HG03097 (cell line): ENCODE measurements around the gene TXN2.
"Not testable (repeated sequence)": the region's sequence is repeated elsewhere in the genome, so short reads cannot be mapped to it uniquely, and the experiment has no call there.

ENCODE experiments used
- ATAC-seq: cut with Tn5 transposase; IDR thresholded peaks from one replicate; pipeline ENCODE4 v1.9.1; 2021; ENCODE audit not compliant: unreplicated experiment, low FRiP score

Gene TXN2

GRCh38 chr22:36456464-36456845, 25.0 kb downstream of the TXN2 start:
- no peak for ATAC-seq

DNA sequence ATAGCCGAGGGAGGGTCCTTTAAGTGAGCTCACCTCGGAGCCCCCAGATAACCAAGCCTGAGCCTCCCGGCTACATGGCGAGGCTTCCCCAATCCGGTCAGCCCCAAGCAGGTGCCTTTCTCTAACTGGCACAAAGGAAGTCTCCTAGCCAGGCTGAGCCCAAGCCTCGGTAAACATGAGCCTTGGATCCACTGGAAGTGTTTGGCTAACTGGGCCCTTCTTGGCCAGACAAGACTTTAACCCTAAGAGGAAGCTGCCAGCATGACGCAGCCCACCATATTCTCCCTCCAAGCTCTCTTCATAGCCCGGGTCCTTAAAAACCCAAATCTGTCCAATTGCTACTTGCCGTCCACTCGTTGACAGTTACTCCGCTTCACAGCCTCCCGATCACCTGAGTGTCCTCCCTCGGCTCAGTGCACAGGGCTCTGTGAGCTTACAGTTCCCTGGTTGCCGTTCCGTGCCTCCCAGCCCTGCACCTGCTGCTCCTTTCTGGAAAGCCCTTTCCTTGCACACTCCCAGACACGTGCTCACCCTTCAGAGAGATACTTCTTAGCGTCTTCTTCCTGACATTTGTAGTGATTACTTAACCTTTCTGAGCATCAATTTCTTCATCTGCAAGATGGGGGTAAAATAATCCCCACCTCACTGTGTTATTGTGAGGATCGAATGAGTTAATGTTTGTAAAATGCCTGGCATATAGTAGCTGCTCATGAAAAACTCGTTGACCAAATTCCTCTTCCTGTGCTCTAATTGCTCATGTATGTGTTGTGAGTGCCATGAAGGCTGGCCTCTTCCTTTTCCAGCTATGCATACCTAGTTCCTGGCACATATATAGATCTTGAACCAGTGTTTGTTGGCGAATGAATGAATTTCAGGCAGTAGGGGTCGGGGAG, 25.6 kb downstream of the TXN2 start:
- ATAC-seq, result no peak

DNA sequence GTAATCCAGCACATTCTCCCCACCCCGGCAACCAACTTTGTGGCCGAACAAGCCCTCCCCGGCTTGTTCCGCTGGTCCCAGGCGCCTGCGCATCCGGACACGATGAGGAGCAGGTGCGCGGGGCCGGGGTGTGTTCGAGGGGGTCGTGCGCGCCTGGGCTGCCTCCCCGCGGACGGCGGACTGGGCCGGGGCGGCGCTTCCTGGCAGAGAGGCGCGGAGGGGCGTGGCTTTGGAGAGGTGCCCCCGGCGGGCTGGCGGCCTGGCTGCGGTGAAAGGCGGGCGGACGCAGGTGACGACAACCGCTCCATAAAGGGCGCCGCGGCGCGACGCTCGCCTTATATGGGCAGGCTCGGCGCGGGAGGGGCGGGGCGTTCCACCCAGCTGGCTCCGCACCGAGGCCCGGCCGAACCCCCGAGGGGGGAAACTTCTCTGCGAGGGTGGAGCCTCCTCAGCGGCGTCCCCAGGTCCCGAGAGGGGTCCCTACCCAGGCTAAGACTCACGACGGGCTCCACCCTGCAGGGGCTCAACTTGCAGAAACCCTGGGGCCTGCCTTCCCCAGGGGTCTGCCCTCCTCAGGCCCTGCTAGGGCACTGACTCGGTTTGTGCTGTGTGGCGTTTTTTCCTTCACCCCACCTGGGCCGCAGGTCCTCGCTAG, 26.4 kb downstream of the TXN2 start:
- ATAC-seq, result peak; percentile 46

- ATAC-seq, result no peak
Measured at GRCh38 chr22:36453855-36454378, 27.5 kb downstream of the TXN2 start.

- ATAC-seq, result not testable (repeated sequence)
Measured at GRCh38 chr22:36452978-36453607, 28.3 kb downstream of the TXN2 start.

- no peak for ATAC-seq
Measured at GRCh38 chr22:36452250-36452977, 29.0 kb downstream of the TXN2 start.

DNA sequence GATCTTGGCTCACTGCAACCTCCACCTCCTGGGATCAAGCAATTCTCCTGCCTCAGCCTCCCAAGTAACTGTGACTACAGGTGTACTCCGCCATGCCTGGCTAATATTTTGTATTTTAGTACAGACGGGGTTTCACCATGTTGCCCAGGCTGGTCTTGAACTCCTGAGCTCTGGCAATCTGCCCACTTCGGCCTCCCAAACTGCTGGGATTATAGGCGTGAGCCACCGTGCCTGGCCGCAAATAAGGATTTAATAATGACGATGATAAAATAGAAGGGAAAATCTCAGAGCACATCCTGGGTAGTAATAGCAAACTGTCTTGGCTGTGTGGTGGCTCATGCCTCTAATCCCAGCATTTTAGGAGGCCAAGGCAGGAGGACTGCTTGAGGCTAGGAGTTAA, 30.5 kb downstream of the TXN2 start:
- ATAC-seq, result not testable (repeated sequence)

DNA sequence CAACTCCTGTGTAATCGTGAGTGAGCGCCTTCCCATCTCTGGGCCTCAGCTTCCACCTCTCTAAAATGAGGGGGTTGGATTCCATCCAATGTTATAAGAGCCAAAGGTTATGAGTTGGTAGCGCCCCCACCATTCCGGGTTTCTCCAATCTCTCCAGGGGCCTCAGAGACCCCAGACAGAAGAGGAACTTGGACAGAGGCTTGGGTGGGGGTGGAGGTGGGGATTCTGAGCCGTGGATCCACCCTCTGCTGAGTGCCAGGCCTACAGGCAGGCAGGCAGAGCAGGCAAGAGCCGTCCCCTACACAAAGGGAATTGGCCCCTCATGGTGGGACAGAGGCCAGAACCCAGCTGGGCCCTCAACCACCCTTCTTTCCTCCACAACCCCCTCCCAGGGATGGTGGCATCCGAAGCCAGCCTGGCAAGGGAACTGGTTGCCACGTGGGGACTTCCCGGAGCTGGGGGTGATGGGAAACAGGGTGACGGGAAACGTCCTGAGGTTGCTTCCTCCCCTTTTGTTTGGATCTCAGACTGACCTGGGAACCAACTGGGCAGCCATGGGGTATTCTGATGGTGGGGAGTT, 31.8 kb downstream of the TXN2 start:
- ATAC-seq, result no peak

DNA sequence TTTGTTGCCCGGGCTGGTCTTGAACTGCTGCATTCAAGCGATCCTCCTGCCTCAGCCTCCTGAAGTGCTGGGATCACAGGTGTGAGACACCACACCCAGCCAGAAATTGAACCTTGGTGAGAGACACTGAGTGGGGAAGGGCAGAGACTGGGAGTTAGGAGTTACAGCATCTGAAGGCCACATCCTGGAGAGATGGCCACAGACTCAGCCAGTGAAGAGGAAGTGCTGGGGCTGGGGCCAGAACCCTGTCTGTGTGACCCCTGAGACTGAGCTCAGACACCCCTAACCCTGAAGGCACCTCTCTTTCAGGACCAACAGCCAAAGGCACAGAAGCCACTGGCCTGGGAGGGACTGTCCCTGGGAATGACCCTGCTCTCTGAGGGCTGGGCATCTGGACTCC, 33.8 kb downstream of the TXN2 start:
- no peak for ATAC-seq

GRCh38 chr22:36445158-36445668, 36.2 kb downstream of the TXN2 start:
- no peak for ATAC-seq

DNA sequence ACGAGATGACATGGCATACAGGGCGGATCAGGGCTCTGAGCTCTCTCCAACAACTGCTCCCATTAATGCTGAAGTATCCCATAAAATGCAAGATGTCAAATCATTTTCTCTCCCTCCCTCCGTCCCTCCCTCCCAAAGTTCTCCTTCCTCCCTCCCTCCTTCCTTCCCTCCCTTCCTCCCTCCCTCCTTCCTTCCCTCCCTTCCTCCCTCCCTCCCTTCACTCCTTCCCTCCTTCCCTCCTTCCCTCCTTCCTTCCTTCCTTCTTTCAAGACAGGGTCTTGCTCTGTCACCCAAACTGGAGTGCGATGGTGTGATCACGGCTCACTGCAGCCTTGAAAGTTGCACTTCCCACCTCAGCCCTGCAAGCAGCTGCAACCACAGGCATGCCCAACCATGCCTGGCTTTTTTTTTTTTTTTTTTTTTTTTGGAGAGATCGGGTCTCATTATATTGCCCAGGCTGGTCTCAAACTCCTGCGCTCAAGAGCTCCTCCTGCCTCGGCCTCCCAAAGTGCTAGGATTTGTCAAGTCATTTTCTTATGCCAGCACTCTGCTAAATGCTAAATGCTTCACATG, 38.2 kb downstream of the TXN2 start:
- ATAC-seq, result no peak

- no peak for ATAC-seq
Measured at GRCh38 chr22:36442506-36443197, 38.8 kb downstream of the TXN2 start.

DNA sequence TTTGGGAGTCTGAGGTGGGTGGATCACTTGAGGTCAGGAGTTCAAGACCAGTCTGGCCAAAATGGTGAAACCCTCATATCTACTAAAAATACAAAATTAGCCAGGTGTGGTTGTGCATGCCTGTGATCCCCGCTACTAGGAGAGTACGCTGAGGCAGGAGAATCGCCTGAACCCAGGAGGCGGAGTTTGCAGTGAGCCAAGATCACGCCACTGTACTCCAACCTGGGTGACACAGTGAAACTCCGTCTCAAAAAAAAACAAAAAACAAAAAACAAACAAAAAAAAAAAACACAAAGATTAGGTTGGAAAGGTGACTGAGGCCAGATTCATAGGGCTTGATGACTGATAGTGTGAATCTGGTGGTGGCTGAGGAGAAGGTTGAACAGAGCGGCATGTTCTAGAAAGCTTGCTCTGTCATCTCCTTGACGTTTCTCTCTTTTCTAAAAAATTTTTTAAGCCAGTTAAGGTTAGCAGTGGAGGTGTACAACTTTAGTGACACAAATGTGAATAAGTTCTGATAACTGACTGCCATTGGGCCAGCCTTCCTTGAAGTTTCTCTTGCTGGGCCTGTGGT, 40.9 kb downstream of the TXN2 start:
- ATAC-seq, result no peak

GRCh38 chr22:36439481-36440271, 41.8 kb downstream of the TXN2 start:
- ATAC-seq, result no peak

DNA sequence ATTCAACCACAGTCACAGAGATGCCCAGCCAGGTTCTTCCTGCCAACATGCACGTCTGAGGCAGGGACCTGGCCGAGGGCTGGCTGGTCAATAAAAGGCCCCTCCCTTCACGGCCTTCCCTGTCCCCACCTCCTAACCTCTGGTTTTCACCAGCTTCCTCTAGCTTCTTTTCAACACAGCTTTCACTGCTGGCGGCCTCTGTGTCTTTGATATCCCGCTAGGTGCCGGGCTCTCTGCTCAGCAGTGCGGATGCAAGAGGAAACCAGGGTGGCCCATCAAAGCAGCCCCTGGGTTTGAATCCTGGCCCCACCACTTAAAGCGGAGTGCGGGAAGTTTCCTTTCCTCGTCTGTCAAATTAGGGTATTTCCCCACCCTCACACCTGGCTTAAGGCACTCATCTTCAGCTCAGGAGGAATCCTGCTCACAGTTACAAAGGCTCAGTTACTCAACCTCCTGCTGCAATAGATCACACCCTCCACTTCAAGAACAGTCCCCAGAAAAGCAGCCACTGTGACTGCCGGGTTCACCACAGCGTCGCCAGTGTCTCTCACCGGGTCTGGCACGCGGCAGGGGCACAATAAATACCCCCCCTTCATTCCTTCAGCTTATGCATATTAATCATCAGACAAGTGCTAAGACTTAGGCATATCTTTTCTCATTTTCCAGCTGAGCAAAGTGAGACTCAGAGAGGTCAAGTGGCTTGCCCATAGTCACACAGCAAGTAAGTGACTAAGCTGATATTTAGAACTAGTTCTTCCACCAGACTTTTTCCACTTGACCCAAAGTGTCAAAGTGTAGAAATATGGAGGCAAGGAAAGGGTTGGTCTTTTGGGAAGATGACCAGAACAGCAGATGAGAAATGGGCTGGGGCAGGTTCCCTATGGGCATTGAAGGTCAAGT, 45.7 kb downstream of the TXN2 start:
- no peak for ATAC-seq

DNA sequence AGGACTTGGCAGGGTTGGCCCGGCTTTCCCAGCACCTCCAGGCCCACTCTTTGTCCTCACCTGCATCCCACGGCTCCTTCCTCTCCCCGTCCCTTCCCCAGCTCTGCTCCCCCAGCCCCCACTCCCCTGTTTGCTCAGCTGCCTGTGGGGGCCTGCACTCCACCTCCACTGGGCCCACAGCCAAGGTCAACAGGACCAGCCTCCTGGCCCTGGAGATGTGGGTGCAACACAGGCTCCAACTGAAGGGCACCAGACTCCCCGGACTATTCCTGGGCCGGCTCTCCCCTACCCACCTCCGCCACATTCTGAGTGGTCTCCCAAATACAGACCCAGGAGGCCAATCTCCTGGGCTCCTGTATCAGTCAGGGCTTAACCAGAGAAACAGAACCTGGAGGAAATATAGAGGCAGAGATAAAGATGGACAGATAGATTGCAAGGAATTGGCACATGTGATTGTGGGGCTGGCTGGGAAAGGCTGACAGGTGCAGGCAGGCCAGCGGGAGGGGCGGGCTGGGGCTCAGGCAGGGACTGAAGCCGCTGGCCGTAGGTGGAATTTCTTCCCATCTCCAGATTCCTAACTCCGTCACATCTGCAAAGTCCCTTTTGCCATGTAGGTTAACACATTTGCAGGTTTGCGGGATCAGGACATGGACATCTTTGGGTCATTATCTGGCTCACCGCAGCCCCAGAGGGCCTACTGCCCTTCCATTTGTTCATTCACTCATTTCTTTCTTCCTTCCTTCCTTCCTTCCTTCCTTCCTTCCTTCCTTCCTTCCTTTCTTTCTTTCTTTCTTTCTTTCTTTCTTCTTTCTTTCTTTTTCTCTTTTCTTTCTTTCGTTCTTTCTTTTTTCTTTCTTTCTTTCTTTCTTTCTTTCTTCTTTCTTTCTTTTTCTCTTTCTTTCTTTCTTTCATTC, 47.9 kb downstream of the TXN2 start:
- no peak for ATAC-seq
